Measurements from ENCODE around the gene CLBA1.

- TF ChIP-seq CTCF (IDR thresholded peaks at IDR 0.05) (no peak), POLR2A (IDR thresholded peaks at IDR 0.05; ENCODE audit: low read length) (no peak), FOSL2 (IDR thresholded peaks at IDR 0.05) (no peak), FOSL2 (CRISPR knock-in tag; IDR thresholded peaks at IDR 0.05) (no peak), CEBPB (IDR thresholded peaks at IDR 0.05) (no peak), HMGXB4 (CRISPR knock-in tag; IDR thresholded peaks at IDR 0.05; ENCODE audit: borderline replicate concordance) (no peak), MYC (IDR thresholded peaks at IDR 0.05; ENCODE audit: borderline replicate concordance, low read length) (no peak), BCL3 (IDR thresholded peaks at IDR 0.05) (no peak), KDM5A (IDR thresholded peaks at IDR 0.05) (no peak), EP300 (IDR thresholded peaks at IDR 0.05) (no peak)
These were observed 8.4 kb downstream of the CLBA1 start for GRCh38 chr14:104993808-104994591.
